ENCODE data around the gene VILL.

Gene VILL

DNA sequence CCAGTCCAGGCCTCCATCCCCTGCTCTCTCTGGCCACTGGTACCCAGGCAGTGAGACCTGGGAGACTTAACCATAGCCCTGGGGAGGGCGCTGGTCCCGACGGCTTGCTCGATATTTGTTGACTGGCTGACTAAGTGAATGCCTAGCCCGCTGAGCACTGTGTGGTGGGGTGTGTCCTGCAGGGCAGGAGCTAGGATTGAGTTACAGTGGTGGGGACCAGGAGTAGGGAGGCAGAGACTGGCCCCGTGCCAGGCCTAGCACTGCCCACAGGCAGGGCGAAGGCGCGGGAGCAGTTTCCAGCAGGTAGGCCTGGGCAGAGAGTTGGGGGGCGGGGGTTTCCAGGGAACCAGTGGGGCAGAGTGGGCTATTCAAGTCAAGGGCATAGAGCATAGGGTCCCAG lies at the start of gene VILL:
Gene VILL (plus strand): TSS at position 260 of the 400 bp plus-strand sequence. CDS start 2,887 bp downstream, outside the sequence.
- DNase-seq, result no peak

DNA sequence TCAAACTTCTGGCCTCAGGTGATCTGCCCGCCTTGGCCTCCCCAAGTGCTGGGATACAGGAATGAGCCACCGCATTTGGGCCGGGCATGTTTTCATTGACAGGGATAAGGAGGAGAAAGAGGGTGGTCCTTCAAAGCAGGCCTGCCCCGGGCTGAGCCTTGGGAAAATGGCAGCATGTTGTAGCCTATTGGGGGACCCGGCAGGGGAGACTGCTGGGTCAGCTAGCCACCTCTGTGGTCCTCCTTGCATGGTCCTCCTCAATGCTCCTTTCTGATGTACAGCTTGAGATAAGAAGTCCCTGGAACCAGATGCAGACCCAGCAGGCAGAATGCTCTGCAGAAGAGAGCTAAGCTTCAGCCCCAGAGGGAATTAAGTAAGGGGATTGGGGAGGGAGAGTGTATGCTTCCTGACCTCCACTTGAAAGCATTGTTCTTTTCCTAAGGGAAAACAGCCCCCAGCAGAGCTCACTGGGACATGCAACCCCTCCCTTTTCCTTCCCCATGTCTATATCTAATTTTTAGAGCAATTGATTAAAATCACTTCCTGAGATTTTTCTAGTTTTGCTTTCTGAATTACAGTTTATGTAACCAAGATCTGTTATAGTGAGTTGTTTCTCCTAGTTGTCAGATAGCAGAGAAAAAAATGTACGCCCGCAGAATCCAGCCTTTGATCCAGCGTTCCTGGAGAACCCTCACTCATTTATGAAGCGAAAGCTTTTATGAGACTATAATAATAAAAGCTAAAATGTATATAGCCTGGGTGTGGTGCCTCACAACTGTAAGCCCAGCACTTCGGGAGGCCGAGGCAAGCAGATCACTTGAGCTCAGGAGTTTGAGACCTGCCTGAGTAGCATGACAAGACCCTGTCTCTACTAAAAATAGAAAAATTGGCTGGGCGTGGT lies 48.7 kb upstream of the VILL start:
- DNase-seq, result no peak

GRCh38 chr3:37942646-37943045 lies 47.9 kb upstream of the VILL start:
- DNase-seq, result no peak

DNA sequence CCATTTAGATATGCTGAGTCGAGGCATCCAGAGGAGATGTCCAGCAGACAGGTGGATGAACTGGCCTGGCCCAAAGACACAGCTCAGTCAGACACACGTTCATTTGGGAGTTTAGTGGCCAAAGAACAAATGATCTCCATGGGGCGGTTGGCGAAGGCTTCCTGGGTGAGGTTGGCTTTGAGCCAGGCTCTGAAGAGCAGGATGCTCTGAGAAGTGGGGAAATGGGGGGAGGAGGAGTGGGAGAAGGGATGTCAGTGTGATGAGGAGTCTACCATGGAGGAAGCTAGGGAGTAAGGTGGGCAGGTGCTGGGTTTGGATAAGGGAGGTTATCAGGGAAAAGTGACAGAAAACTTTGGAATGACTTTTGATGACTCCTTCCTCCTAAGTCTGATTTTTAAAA lies 47.5 kb upstream of the VILL start:
- DNase-seq, result no peak

GRCh38 chr3:37943631-37944314 lies 46.8 kb upstream of the VILL start:
- no peak for DNase-seq

- DNase-seq, result no peak
These were observed 46.2 kb upstream of the VILL start for GRCh38 chr3:37944391-37944842.

DNA sequence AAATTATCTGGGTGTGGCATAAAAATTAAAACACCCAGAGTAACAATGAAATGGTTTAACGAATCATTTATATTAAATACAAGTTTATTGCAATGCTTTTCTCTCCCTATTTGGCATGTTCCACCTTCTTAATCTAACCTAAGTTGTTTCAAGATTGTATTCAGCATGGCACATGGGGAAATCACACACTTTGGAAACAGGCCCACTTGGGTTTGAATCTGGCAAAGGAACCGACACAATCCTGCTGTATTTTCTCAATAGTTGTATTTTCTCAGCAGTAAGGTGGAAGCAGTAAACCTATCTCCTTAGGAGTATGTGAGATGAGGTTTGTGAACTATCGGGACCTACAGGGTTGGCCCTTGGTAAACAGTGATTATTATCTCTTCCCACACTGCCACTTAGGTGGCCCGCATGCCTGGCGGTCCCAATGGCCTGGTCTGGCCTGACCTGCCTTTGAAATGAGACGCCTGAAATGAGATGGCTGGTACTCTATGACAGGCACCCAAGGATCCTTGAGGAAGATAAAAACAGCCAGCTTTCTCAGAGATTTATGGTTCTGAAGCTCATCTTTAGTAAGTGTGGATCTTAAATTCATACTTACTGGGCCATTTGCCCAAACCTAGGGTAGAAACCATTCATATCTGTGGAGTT lies 45.3 kb upstream of the VILL start:
- DNase-seq, result no peak

GRCh38 chr3:37945807-37946530 lies 44.6 kb upstream of the VILL start:
- DNase-seq, result peak; percentile 56

GRCh38 chr3:37946531-37946889 lies 44.1 kb upstream of the VILL start:
- no peak for DNase-seq

DNA sequence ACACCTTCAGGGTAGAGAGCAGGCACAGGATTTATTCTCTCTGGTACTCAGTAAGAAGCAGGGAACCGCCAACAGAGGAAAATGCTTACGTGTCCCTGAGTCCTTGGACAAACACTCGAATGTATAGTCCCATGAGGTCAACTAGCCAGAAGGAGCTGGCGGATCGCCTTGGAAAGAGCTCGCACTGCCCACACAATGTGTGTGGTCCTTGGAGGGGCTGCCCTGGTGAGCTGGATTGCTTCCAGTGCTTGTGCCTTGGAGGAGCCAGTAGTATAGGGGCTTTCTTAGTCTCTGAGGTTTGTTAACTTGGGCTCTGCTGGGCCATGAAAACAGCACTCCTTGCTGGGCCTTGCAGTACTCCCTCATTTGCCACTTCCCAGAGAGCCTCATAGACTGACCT lies 40.7 kb upstream of the VILL start:
- peak; percentile 39 for DNase-seq

DNA sequence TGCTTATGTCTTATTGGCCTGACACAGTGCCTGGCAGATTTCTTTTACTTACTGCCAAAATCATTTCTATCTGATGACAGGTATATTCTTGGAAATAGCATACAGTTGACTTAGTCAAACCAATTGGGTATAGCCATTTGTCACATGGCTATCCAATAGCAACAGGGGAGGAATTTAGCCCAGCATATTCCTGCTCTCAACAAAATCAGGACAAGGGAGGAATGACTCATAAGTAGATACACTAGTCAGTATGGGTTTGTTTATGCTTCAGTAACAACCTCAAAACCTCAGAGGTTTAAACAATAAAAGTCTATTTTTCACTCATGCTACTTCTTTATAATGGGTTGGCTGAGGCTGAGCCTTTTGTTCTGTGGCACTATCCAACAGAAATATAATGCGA lies 38.0 kb upstream of the VILL start:
- DNase-seq, result peak; percentile 24

GRCh38 chr3:37953226-37953625 lies 37.4 kb upstream of the VILL start:
- DNase-seq, result no peak

DNA sequence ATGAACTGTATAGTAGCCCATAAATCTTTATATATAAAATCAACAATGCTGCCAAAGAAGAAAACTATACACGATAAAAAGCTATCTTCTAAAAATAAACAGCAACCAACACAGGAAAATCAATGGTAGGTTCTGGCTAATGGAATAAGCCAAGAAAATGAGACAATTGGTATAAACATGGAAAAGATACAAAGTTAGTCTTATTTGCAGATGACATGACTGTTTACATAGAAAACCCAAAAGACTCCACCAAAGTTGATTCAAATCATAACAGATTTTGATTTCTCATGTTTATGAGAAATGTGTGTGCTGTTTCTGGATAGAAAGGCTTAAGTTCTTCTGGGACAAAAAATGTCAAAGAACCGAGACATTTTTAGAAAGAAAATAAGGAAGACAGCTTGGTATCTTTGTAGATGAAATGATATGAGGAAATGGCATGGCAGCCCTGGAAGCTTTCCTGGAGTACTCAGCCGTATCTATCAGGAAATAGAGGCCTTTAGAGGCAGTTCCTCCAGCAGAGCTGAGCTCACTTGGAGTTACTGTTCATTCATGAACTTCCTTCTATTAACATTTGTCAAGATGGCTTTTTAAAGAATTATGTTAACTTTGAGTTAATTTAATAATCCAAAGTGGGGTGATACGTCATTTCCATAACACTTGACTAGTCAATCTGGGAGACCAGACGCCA lies 36.7 kb upstream of the VILL start:
- no peak for DNase-seq

GRCh38 chr3:37954881-37955280 lies 35.7 kb upstream of the VILL start:
- no peak for DNase-seq

GRCh38 chr3:37955918-37956707 lies 34.5 kb upstream of the VILL start:
- DNase-seq, result no peak

DNA sequence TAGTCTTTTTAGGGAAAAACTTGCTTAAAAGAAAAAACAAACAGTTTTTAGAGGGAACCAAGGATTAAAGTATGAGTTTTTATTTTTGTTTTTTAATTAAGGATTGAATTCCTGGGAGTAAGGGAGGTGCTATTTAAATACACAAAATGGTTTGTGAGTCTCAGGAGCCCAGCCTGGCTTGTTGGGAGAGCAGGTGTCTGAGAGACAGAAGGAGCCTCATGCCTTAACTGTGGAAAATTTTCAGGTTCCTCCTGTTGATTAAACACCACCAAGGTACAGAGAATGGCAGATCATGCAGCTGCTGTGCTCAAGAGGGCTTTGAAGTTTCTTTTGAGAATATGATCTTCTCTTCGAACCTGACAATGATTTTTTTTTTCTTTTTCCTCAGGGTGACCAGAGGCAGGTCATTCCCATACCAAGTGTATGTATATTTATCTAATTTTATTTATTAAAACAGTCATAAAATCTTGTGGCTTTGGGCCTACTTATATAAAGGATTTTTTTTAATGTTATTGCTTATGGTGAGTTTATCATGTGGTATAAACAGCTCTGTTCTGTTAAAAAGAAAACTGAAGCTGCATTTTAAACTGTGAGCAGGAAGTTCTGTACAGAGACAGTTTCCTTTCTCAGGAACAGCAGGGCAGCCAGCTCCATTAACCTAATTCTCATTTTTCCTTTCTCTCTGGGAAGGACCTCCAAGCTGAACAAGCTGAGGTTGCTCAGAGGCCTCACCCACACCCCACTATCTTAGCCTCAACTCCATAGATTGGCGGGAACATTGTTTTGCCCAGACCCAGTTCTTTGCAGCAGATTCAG lies 33.7 kb upstream of the VILL start:
- no peak for DNase-seq

- no peak for DNase-seq
These were observed 33.0 kb upstream of the VILL start for GRCh38 chr3:37957539-37957936.

DNA sequence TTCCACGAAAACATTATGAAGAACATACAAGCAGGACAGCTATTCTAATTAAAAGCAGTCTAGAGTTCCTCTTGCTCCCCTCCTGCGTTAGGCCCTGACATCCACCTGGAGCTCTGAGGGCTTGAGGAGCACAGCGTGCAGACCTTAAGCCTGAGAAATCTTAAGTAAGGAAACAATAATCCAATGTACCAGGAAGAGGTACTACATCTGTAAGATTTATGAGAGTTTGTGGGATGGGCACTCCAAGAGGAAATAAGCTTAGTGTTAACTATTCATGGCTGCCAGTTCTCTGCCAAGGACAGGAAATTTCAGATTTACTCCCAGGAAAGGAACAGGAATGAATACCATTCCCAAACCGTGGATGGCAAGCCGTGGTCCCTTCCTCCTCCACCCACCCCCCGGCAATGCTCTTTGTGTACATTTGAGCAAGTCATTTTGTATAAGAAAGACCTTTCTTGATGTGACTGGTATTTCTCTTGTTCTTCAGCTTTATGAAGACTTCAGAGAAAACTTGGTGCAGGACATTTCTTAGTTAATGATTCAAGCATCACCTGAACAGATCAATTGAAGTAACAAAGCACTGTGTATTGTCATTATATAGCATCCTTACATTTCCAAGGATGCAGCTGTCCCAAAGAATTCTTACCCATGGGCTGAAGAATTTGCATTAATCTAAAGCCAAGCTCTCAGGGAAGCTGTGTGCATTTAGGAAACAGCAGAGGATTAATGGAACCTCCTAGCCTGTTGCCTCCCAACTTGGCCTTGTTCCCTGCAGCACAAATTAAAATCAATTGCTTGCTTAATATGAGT lies 28.8 kb upstream of the VILL start:
- DNase-seq, result no peak

DNA sequence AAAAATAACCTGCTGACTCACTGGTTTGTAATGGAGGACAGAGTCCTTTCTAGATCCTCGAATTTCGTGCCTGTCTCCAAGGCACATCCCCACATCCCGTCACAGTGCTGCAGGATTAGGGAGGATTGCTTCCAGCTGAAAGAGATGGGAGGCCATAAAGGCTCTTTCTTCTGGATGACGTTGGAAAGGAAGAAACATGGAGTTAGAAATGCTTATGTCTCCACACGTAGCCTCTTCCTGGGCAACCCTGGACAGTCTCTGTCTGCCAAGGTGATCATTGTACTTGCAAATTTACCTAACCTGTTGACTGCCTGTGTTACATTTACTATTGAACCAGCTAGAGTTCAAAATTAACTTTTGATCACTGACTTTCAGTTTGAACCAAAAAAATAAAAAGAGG lies 27.6 kb upstream of the VILL start:
- peak; percentile 63 for DNase-seq

- DNase-seq, result no peak
These were observed 27.0 kb upstream of the VILL start for GRCh38 chr3:37963635-37964034.
